ENCODE results near the gene ELF1. TPM values are rescaled to one million over a fixed set of nuclear protein-coding genes. Genes with fewer than 3 reads are reported as not detected.

The ELF1 gene
- total and polyA plus RNA-seq, 2 donors (not counting 3 experiments of a cell fraction or from before 2014, with no cell fraction given), result 31.8 to 61.2 TPM

DNA sequence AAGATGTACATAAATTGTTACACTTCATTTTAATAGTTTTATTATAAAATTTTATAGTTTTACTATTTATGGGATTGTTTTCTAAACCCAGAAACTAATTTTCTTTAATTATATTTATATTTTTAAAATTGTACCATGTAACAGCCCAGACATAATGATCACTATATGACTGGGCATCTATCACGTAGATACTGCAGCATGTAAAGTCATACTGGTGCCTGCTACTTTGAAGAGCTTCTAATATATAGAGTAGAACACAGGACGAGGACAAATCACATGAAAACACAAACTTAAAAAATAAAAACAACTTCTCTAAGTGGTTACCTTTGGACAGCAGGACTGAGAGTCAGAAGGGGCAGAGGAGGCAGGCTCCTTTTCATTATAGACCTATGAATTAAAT is 5.3 kb downstream of the ELF1 start:
- DNase-seq (ENCODE audit: low read depth, low spot score), result no peak
- ChIA-PET CTCF (no interaction called here), POLR2A (no interaction called here)
- no peak overlapping the region for H3K9ac ChIP-seq (replicated peaks; ENCODE audit: extremely low read depth, insufficient read depth, low read length)
- H3K36me3 ChIP-seq (ENCODE audit: control insufficient read depth in 2 of 2, extremely low read depth in 1 of 2, insufficient read depth in 2 of 2, low read length in 2 of 2), result no peaks in the 10 kb centered on the region
- FAIRE-seq, result no peak
- H3K4me1 ChIP-seq (ENCODE audit: control insufficient read depth, extremely low read depth, insufficient read depth, low read length), result no peaks in the 10 kb centered on the region
- peaks cover 52% of the 10 kb centered on the region for H3K79me2 ChIP-seq (ENCODE audit: control insufficient read depth, insufficient read depth, low read length)
- no peak overlapping the region for H3K27ac ChIP-seq (ENCODE audit: insufficient read depth, low read depth, low read length)
- H3K27me3 ChIP-seq (ENCODE audit: control insufficient read depth in 2 of 2, insufficient read depth in 2 of 2, low read length in 2 of 2), result no peaks in the 10 kb centered on the region
- dilution Hi-C loops (cut with MboI; ENCODE audit: extremely low pct_ligation_motif_present, low sequenced_read_pairs) (no loop called here), intact Hi-C loops (cut with micrococcal nuclease) (no loop called here)
- no peaks in the 10 kb centered on the region for H4K20me1 ChIP-seq (replicated peaks; ENCODE audit: control insufficient read depth, extremely low read depth, insufficient read depth, low read length)
- no peaks in the 10 kb centered on the region for H3K9me3 ChIP-seq (replicated peaks; ENCODE audit: control insufficient read depth, insufficient read depth, low read length)
- no peak overlapping the region for H3K4me2 ChIP-seq (ENCODE audit: insufficient read depth, low read length)
- H3K4me3 ChIP-seq (replicated peaks in 1 of 3; ENCODE audit: insufficient read depth in 1 of 3, low read depth in 1 of 3, low read length in 3 of 3), result no peak overlapping the region
- TF ChIP-seq FOS (IDR thresholded peaks at IDR 0.05; ENCODE audit: borderline replicate concordance, insufficient read depth, low read length), result no peak
- TF ChIP-seq MAX (IDR thresholded peaks at IDR 0.05; ENCODE audit: insufficient read depth, insufficient read length), result no peak
- TF ChIP-seq MYC (IDR thresholded peaks at IDR 0.05; ENCODE audit: low read depth, low read length), result no peak
- BruUV-seq (replicated peaks), result no TSS peak
- H3K9me1 ChIP-seq (replicated peaks; ENCODE audit: control insufficient read depth, extremely low read depth, insufficient read depth, low read length), result no peaks in the 10 kb centered on the region
- no peak overlapping the region for H2AFZ ChIP-seq (ENCODE audit: low read depth, low read length)

DNA sequence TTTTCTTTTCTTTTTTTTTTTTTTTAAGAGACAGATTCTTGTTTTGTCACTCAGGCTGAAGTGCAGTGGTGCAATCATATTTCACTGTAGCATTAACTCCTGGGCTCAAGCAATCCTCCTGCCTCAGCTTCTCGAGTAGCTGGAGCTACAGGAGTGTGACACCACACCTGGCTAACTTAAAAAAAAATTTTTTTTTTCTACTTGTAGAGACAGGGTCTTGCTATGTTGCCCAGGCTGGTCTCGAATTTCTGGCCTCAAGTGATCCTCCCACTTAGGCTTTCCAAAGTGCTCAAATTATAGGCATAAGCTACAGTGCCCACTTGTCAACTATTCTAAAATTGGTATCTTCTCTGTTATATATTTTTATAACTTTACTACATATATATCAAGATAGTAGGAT is 6.6 kb downstream of the ELF1 start:
- Histone ChIP-seq H3K27ac (ENCODE audit: insufficient read depth, low read depth, low read length) (no peak overlapping the region), H3K27me3 (ENCODE audit: control insufficient read depth in 2 of 2, insufficient read depth in 2 of 2, low read length in 2 of 2) (no peaks in the 10 kb centered on the region), H3K9me3 (replicated peaks; ENCODE audit: control insufficient read depth, insufficient read depth, low read length) (no peaks in the 10 kb centered on the region), H3K79me2 (ENCODE audit: control insufficient read depth, insufficient read depth, low read length) (peaks cover 51% of the 10 kb centered on the region), H3K36me3 (ENCODE audit: control insufficient read depth in 2 of 2, extremely low read depth in 1 of 2, insufficient read depth in 2 of 2, low read length in 2 of 2) (no peaks in the 10 kb centered on the region), H3K4me1 (ENCODE audit: control insufficient read depth, extremely low read depth, insufficient read depth, low read length) (no peaks in the 10 kb centered on the region), H4K20me1 (replicated peaks; ENCODE audit: control insufficient read depth, extremely low read depth, insufficient read depth, low read length) (no peaks in the 10 kb centered on the region), H3K4me2 (ENCODE audit: insufficient read depth, low read length) (no peak overlapping the region), H3K4me3 (replicated peaks in 1 of 3; ENCODE audit: insufficient read depth in 1 of 3, low read depth in 1 of 3, low read length in 3 of 3) (no peak overlapping the region), H2AFZ (ENCODE audit: low read depth, low read length) (no peak overlapping the region), H3K9ac (replicated peaks; ENCODE audit: extremely low read depth, insufficient read depth, low read length) (no peak overlapping the region), H3K9me1 (replicated peaks; ENCODE audit: control insufficient read depth, extremely low read depth, insufficient read depth, low read length) (no peaks in the 10 kb centered on the region)
- TF ChIP-seq, protein P1, sequence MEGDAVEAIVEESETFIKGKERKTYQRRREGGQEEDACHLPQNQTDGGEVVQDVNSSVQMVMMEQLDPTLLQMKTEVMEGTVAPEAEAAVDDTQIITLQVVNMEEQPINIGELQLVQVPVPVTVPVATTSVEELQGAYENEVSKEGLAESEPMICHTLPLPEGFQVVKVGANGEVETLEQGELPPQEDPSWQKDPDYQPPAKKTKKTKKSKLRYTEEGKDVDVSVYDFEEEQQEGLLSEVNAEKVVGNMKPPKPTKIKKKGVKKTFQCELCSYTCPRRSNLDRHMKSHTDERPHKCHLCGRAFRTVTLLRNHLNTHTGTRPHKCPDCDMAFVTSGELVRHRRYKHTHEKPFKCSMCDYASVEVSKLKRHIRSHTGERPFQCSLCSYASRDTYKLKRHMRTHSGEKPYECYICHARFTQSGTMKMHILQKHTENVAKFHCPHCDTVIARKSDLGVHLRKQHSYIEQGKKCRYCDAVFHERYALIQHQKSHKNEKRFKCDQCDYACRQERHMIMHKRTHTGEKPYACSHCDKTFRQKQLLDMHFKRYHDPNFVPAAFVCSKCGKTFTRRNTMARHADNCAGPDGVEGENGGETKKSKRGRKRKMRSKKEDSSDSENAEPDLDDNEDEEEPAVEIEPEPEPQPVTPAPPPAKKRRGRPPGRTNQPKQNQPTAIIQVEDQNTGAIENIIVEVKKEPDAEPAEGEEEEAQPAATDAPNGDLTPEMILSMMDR (IDR thresholded peaks at IDR 0.05; ENCODE audit: extremely low read depth in 1 of 2, insufficient read depth in 1 of 2, low read depth in 1 of 2, low read length in 2 of 2), result no peak
- no peak for TF ChIP-seq MAX (IDR thresholded peaks at IDR 0.05; ENCODE audit: insufficient read depth, insufficient read length)
- CTCF ChIA-PET, result interaction anchor here (0.7 to 1.5 kb wide), 4 partner anchors 9 to 38 kb away, joined by 4 to 6 read pairs (median 4); no protein-coding TSS in a partner anchor
- DNase-seq (ENCODE audit: low read depth, low spot score) (no peak), FAIRE-seq (no peak)
- BruUV-seq (replicated peaks), result no TSS peak
- intact Hi-C loops (cut with micrococcal nuclease) (no loop called here), dilution Hi-C loops (cut with MboI; ENCODE audit: extremely low pct_ligation_motif_present, low sequenced_read_pairs) (no loop called here)
- POLR2A ChIA-PET, result no interaction called here
